AG09309 (cell line): Measurements from ENCODE around the gene IL17REL.

ENCODE experiments used
- DNase-seq: peaks from one replicate; pipeline ENCODE4 v3.0.0-alpha.2; 2010; ENCODE audit warnings: low read depth
- H3K4me3 ChIP-seq: 2 replicates; pipeline ENCODE4 v1.5.1; 2011; ENCODE audit warnings: mild to moderate bottlenecking, low read depth, low read length, moderate library complexity; ENCODE audit not compliant: control insufficient read depth
- TF ChIP-seq, protein P1 (sequence below): IDR thresholded peaks from 2 replicates; pipeline ENCODE4 v1.5.1; 2011; ENCODE audit warnings: mild to moderate bottlenecking, low read depth, low read length, inconsistent platforms; ENCODE audit not compliant: insufficient read depth, control insufficient read depth; ENCODE audit errors: missing control alignments

Gene IL17REL

GRCh38 chr22:50009765-50010675 is 2.5 kb downstream of the IL17REL start:
- DNase-seq: no peak
- TF ChIP-seq, protein P1, sequence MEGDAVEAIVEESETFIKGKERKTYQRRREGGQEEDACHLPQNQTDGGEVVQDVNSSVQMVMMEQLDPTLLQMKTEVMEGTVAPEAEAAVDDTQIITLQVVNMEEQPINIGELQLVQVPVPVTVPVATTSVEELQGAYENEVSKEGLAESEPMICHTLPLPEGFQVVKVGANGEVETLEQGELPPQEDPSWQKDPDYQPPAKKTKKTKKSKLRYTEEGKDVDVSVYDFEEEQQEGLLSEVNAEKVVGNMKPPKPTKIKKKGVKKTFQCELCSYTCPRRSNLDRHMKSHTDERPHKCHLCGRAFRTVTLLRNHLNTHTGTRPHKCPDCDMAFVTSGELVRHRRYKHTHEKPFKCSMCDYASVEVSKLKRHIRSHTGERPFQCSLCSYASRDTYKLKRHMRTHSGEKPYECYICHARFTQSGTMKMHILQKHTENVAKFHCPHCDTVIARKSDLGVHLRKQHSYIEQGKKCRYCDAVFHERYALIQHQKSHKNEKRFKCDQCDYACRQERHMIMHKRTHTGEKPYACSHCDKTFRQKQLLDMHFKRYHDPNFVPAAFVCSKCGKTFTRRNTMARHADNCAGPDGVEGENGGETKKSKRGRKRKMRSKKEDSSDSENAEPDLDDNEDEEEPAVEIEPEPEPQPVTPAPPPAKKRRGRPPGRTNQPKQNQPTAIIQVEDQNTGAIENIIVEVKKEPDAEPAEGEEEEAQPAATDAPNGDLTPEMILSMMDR: no peak
- no peak overlapping the region for H3K4me3 ChIP-seq

DNA sequence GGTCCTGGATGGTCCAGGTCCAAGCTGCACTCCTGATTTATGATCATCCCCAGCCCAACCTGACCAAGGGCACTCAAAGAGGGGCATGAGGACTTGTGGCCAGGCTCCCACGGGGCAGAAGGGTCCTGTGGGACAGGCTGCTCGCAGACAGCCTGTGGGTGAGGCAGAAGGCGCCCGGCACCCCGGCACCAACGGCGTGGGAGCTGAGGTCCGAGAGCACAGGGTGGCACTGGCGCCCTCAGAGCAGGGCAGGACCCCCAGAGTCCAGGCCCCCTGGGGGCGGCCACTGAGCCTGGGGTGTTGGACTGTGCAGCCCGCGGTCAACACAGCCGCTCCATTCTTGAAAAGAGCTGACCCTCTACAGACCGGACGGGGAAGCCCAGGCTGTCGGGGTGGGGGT is 3.3 kb downstream of the IL17REL start:
- TF ChIP-seq, protein P1: no peak
- DNase-seq: no peak
- H3K4me3 ChIP-seq: no peak overlapping the region

DNA sequence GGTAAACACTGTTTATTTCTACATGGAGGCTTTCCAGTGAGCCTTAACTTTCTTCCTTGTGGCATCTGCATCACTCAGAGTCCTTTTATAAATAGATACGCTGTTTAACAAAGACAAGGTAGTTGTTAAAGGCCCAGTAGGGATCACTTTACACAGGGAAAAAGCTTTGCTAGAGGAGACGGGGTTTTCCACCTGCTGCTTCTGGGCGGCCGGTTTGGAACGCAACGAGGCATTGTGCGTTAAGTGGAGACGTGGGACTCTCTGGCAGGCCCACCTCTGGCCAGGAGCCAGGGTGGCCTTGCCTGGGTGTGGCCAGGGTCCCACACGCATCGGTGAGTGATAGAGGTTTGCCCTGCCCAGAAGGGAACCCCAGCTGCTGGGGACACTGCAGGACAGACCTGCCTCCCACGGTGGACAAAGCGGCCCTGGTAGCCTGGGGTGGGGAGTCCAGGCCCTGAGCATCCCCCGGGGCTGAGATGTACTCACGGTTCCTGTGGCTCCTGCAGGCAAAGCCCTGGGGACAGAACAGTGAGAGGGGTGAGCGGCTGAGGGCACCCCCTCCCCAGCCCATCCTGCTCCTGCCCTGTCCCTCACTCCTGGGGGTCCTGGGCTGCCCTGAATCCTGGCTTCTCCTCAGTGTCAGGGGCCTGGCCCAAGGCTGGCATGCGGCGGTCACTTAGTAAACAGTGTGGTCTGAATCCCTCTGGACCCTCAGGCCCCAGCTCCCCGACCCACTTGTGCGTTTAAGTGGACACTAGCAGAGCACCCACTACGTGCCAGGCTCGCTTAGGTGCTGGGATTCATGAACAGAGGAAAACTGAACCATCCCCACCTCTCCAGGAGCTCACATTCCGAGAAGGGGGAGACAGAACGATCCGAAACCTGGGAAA is 4.2 kb downstream of the IL17REL start:
- H3K4me3 ChIP-seq: no peak overlapping the region
- TF ChIP-seq, protein P1: no peak
- no peak for DNase-seq

DNA sequence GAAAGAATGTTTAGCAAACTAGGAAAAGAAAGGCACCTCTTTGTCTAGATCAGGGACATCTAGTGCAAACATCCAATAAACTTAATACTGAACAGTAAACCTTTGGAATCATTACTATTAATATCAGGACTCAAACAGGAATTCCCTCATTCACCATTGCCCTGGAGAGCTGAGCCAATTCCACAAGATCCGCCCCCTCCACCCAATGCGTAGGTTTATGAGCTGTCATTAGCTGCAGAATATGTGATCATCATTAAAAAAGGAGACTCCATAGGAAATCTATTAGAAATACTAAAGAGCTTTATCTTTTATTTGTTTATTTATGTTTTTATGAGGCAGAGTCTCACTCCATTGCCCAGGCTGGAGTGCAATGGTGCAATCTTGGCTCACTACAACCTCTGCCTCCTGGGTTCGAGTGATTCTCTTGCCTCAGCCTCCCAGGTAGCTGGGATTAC is 5.5 kb downstream of the IL17REL start:
- TF ChIP-seq, protein P1: no peak
- no peak for DNase-seq
- H3K4me3 ChIP-seq: no peak overlapping the region

- H3K4me3 ChIP-seq: no peak overlapping the region
- DNase-seq: no peak
- TF ChIP-seq, protein P1: no peak
Observed at GRCh38 chr22:50004918-50005317, 7.6 kb downstream of the IL17REL start.

DNA sequence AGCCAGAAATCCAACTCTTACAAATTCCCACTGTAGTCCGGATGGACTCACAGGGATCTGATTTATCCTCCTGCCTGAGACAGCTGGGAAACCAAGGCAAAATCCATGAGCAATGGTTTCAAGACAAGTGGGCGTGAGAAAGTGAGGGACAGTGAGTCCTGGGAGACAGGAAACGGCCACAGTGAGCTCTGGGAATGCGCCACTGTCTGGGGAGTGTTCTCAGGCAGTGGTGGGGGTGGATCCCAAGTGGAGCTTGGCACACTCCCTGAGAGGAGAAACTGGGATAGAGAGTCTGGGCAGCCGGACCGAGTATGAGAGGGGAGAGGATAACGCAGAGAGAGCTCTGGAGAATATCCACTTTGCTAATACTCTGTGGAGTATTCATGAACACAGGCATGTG is 9.8 kb downstream of the IL17REL start:
- H3K4me3 ChIP-seq: no peak overlapping the region
- no peak for DNase-seq
- TF ChIP-seq, protein P1: no peak
